ENCODE results near the gene BEAN1.

DNA sequence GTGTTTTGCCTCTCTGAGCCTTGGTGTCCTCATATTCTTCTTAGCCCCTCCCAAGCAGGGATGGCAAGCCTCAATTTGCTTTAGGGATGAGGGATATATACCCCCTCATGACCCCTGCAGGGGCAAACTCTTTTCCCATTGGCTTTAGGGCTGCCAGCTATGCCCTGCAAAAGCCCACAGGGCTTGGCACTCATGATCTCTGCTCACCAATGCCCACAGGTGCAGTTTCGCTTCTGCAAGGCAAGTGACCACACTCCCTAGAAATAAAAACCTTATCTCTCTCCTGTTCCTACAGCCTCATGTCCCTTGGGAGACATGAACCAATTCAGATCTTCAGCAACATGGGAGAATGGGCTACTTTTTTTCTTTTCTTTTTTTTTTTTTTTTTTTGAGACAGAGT lies 8.8 kb downstream of the BEAN1 start:
- TF ChIP-seq, protein P1, sequence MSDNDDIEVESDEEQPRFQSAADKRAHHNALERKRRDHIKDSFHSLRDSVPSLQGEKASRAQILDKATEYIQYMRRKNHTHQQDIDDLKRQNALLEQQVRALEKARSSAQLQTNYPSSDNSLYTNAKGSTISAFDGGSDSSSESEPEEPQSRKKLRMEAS (CRISPR knock-in tag; IDR thresholded peaks at IDR 0.05): no peak
- TF ChIP-seq, protein P2, sequence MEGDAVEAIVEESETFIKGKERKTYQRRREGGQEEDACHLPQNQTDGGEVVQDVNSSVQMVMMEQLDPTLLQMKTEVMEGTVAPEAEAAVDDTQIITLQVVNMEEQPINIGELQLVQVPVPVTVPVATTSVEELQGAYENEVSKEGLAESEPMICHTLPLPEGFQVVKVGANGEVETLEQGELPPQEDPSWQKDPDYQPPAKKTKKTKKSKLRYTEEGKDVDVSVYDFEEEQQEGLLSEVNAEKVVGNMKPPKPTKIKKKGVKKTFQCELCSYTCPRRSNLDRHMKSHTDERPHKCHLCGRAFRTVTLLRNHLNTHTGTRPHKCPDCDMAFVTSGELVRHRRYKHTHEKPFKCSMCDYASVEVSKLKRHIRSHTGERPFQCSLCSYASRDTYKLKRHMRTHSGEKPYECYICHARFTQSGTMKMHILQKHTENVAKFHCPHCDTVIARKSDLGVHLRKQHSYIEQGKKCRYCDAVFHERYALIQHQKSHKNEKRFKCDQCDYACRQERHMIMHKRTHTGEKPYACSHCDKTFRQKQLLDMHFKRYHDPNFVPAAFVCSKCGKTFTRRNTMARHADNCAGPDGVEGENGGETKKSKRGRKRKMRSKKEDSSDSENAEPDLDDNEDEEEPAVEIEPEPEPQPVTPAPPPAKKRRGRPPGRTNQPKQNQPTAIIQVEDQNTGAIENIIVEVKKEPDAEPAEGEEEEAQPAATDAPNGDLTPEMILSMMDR (IDR thresholded peaks at IDR 0.05): no peak
- TF ChIP-seq ETV6 (CRISPR knock-in tag; IDR thresholded peaks at IDR 0.05): no peak
- TF ChIP-seq, protein P3, sequence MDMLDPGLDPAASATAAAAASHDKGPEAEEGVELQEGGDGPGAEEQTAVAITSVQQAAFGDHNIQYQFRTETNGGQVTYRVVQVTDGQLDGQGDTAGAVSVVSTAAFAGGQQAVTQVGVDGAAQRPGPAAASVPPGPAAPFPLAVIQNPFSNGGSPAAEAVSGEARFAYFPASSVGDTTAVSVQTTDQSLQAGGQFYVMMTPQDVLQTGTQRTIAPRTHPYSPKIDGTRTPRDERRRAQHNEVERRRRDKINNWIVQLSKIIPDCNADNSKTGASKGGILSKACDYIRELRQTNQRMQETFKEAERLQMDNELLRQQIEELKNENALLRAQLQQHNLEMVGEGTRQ (CRISPR knock-in tag; IDR thresholded peaks at IDR 0.05): no peak
- TF ChIP-seq ZNF263 (CRISPR knock-in tag; IDR thresholded peaks at IDR 0.05; ENCODE audit: low read depth): no peak
- no peak for TF ChIP-seq ELF4 (CRISPR knock-in tag; IDR thresholded peaks at IDR 0.05; ENCODE audit: low read depth)
- TF ChIP-seq, protein P4, sequence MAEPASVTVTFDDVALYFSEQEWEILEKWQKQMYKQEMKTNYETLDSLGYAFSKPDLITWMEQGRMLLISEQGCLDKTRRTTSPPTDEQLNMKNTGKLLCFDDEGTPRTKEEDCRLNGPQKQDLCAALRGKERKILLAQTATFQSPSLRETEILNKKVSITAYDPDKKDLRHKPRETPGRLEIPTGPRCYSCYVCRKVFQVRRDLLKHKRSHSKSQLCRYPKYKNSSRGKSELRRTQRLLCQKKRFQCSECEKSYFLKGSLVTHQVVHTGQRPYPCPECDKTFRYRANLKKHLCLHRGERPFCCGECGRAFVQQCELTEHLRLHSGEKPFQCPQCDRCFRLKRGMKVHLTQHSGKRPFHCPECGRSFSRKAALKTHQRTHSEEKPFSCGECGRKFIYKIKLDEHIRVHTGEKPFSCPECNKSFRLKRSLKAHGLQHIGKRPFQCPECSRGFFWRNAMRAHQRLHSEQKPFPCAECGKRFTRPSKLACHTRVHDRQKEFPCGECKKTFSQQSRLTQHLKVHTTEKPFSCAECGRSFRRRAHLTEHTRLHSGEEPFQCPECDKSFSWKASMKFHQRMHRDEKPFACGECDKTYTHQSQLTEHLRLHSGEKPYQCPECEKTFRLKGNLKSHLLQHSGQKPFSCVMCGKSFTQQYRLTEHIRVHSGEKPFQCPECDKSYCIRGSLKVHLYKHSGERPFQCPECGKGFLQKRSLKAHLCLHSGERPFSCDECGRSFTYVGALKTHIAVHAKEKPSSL (CRISPR knock-in tag; conservative IDR thresholded peaks at IDR 0.05): no peak

Data from WTC11 (cell line).